SK-N-SH (cell line): Measurements from ENCODE around the gene RP2. TPM values are rescaled to one million over a fixed set of nuclear protein-coding genes. Genes with fewer than 3 reads are reported as not detected.

Experiments used
- CTCF ChIA-PET: fragments of 300-600, 350-600 bp; formaldehyde crosslinking; extraction: SDS; loops from one replicate; lab custom pipeline; 2021; lab: Yijun Ruan, JAX
- POLR2A ChIA-PET: fragments of 350-600 bp; sonication (Branson Sonifier 250); formaldehyde crosslinking; extraction: SDS; loops from one replicate; lab custom pipeline; 2020; ENCODE audit warnings: antibody characterized with exemption, inconsistent platforms; lab: Yijun Ruan, JAX
- DNase-seq: peaks from one replicate; pipeline ENCODE4 v3.0.0; 2012
- H2AFZ ChIP-seq: fragments of 200-600 bp; sonication (generic); 2 replicates; pipeline ENCODE4 v1.8.1; 2016; ENCODE audit warnings: antibody characterized with exemption, mild to moderate bottlenecking, low read depth
- H3F3A ChIP-seq: fragments of 200-600 bp; sonication (generic); replicated peaks from 2 replicates; pipeline ENCODE3; 2016; ENCODE audit warnings: antibody characterized with exemption, mild to moderate bottlenecking; ENCODE audit not compliant: insufficient read depth
- H3K27ac ChIP-seq, 2 experiments: fragments of 200-500 bp in 1 of 2; fragments of 200-600 bp in 1 of 2; sonication (Bioruptor generic) in 1 of 2; sonication (generic), shearing (Covaris generic) in 1 of 2; 2 replicates each; pipeline versions ENCODE4 v1.5.1 to v1.6.1; 2014 to 2016; ENCODE audit warnings: low read depth in 2 of 2, inconsistent platforms in 1 of 2, low read length in 1 of 2, mild to moderate bottlenecking in 1 of 2, mixed read lengths in 1 of 2
- H3K27me3 ChIP-seq: fragments of 200-600 bp; sonication (generic), shearing (Covaris generic); 2 replicates; pipeline ENCODE4 v1.6.1; 2016; ENCODE audit warnings: mixed run types; ENCODE audit not compliant: insufficient read depth
- H3K36me3 ChIP-seq, 2 experiments: fragments of 200-500 bp in 1 of 2; fragments of 200-600 bp in 1 of 2; sonication (Bioruptor generic) in 1 of 2; sonication (generic) in 1 of 2; replicated peaks in 1 of 2; 2 replicates each; pipeline versions ENCODE3 to v1.5.1; 2014 to 2016; ENCODE audit warnings: low read length in 1 of 2, mild to moderate bottlenecking in 1 of 2; ENCODE audit not compliant: insufficient read depth in 2 of 2, control insufficient read depth in 1 of 2
- H3K4me1 ChIP-seq, 2 experiments: fragments of 200-500 bp in 1 of 2; fragments of 200-600 bp in 1 of 2; sonication (Bioruptor generic) in 1 of 2; sonication (generic), shearing (Covaris generic) in 1 of 2; 2 replicates each; pipeline versions ENCODE4 v1.5.1 to v1.6.1; 2014 to 2016; ENCODE audit warnings: low read depth in 1 of 2, low read length in 1 of 2, mixed run types in 1 of 2; ENCODE audit not compliant: insufficient read depth in 2 of 2, control insufficient read depth in 1 of 2
- H3K4me2 ChIP-seq: fragments of 200-600 bp; sonication (generic), shearing (Covaris generic); 2 replicates; pipeline ENCODE4 v1.6.1; 2017; ENCODE audit warnings: mixed run types
- H3K4me3 ChIP-seq, 2 experiments: fragments of 200-500 bp in 1 of 2; fragments of 200-600 bp in 1 of 2; sonication (Bioruptor generic) in 1 of 2; sonication (generic), shearing (Covaris generic) in 1 of 2; 2 replicates each; pipeline versions ENCODE4 v1.5.1 to v1.8.1; 2014 to 2016; ENCODE audit warnings: low read depth in 2 of 2, inconsistent platforms in 1 of 2, low read length in 1 of 2, mild to moderate bottlenecking in 1 of 2, mixed read lengths in 1 of 2, moderate library complexity in 1 of 2
- H3K79me2 ChIP-seq: fragments of 200-600 bp; sonication (generic); 2 replicates; pipeline ENCODE4 v1.8.1; 2017; ENCODE audit warnings: mild to moderate bottlenecking; ENCODE audit not compliant: insufficient read depth
- H3K9ac ChIP-seq: fragments of 200-600 bp; sonication (generic); 2 replicates; pipeline ENCODE4 v1.6.1; 2017; ENCODE audit warnings: mixed run types
- H3K9me2 ChIP-seq: fragments of 200-600 bp; sonication (generic); 2 replicates; pipeline ENCODE4 v1.6.1; 2017; ENCODE audit warnings: mixed run types
- H3K9me3 ChIP-seq: fragments of 200-600 bp; sonication (generic); 2 replicates; pipeline ENCODE4 v1.6.1; 2017; ENCODE audit warnings: mixed run types, mild to moderate bottlenecking, moderate library complexity
- H4K20me1 ChIP-seq: fragments of 200-600 bp; sonication (generic); 2 replicates; pipeline ENCODE4 v1.6.1; 2017; ENCODE audit warnings: mild to moderate bottlenecking, mixed run types; ENCODE audit not compliant: insufficient read depth
- CHD2 ChIP-seq: fragments of 150-350 bp; IDR thresholded peaks from 2 replicates; pipeline ENCODE4 v1.6.1; 2018; ENCODE audit warnings: low read length; ENCODE audit not compliant: partially characterized antibody
- ELF1 ChIP-seq: IDR thresholded peaks from 2 replicates; pipeline ENCODE4 v1.4.0; 2012
- EP300 ChIP-seq, 2 experiments: IDR thresholded peaks; 2 replicates each; pipeline versions ENCODE4 v1.4.0 to v1.6.1; 2012; ENCODE audit warnings: borderline replicate concordance in 1 of 2, low read depth in 1 of 2, low read length in 1 of 2
- EZH2phosphoT487 ChIP-seq: fragments of 200-600 bp; sonication (generic); IDR thresholded peaks from 2 replicates; pipeline ENCODE4 v1.6.1; 2017; ENCODE audit warnings: low read depth, mixed run types, mild to moderate bottlenecking, antibody characterized with exemption, moderate library complexity, borderline replicate concordance
- FOXM1 ChIP-seq: IDR thresholded peaks from 2 replicates; pipeline ENCODE4 v1.4.0; 2012; ENCODE audit warnings: low read depth, mild to moderate bottlenecking
- GATA2 ChIP-seq: sonication (generic); formaldehyde crosslinking; IDR thresholded peaks from 2 replicates; pipeline ENCODE4 v1.5.0; 2020; ENCODE audit warnings: mild to moderate bottlenecking, missing genetic modification reagents
- JUND ChIP-seq: IDR thresholded peaks from 2 replicates; pipeline ENCODE4 v1.4.0; 2012
- MEF2A ChIP-seq: IDR thresholded peaks from 2 replicates; pipeline ENCODE4 v1.4.0; 2012; ENCODE audit warnings: low read depth, borderline replicate concordance
- MXI1 ChIP-seq: IDR thresholded peaks from 2 replicates; pipeline ENCODE4 v1.6.1; 2012; ENCODE audit warnings: mild to moderate bottlenecking, low read depth, low read length, improper control_type of control experiment
- NFIC ChIP-seq: IDR thresholded peaks from 2 replicates; pipeline ENCODE4 v1.4.0; 2012; ENCODE audit warnings: borderline replicate concordance
- NRF1 ChIP-seq: IDR thresholded peaks from 2 replicates; pipeline ENCODE4 v1.6.1; 2012; ENCODE audit warnings: low read depth, mild to moderate bottlenecking, low read length
- RFX5 ChIP-seq: IDR thresholded peaks from 2 replicates; pipeline ENCODE4 v1.6.1; 2012; ENCODE audit warnings: mild to moderate bottlenecking, improper control_type of control experiment, low read length
- RXRA ChIP-seq: IDR thresholded peaks from 2 replicates; pipeline ENCODE4 v1.4.0; 2012; ENCODE audit warnings: low read depth, mild to moderate bottlenecking, borderline replicate concordance
- TCF12 ChIP-seq: IDR thresholded peaks from 2 replicates; pipeline ENCODE4 v1.4.0; 2012
- YY1 ChIP-seq: IDR thresholded peaks from 2 replicates; pipeline ENCODE4 v1.4.0; 2012; ENCODE audit warnings: low read depth, mild to moderate bottlenecking
- WGBS: methylation state at CpG from one replicate; pipeline ENCODE4 v1.1.6; 2017; ENCODE audit warnings: low lambda C conversion rate; 5-methylcytosine and 5-hydroxymethylcytosine counted together
- polyA plus RNA-seq, 3 experiments: library from polyadenylated mRNA; depleted of rRNA; stranded (reverse); fragments of >200 nt; gene quantifications; 2 replicates each; pipeline ENCODE4 v1.2.3, GENCODE V29; 2012
- TF ChIP-seq, protein P1 (sequence below): IDR thresholded peaks from 2 replicates; pipeline ENCODE4; 2012
- TF ChIP-seq, protein P2 (sequence below): IDR thresholded peaks from 2 replicates; pipeline ENCODE4 v1.6.1; 2012; ENCODE audit warnings: mild to moderate bottlenecking, low read depth, low read length, moderate library complexity
- TF ChIP-seq, protein P3 (sequence below): fragments of 150-350 bp; IDR thresholded peaks from 2 replicates; pipeline ENCODE4 v1.6.1; 2017; ENCODE audit warnings: antibody characterized with exemption, low read length, low read depth, borderline replicate concordance
- TF ChIP-seq, protein P4 (sequence below): IDR thresholded peaks from 2 replicates; pipeline ENCODE4 v1.4.0; 2012; ENCODE audit warnings: low read depth, borderline replicate concordance

Gene RP2
- polyA plus RNA-seq, 1 of the 3 experiments (the other 2 are of a cell fraction): 4.5 TPM

DNA sequence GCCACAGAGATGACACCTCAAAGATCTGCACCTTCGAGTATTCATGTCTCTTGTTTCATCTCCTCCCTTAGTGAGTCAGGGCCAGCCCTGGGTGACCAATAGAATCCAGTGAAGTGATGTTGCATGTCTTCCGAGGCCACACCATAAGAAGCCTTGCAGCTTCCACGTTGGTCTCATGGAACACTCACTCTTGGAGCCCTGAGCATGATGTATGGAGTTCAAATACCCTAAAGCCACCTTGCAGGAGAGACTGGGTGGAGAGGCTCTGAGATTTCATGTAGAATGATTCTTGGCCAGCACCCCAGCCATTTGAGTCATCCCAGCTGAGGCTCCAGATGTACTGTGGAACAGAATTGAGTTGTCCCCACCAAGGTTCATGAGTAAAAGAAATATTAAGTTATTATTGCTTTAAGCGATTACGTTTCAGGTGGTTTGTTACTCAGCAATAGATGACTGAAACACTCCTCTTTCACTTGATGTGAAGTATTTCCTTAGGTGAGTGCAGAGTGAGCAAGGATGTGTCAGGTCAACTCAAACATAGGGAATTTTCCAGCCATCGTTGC lies 5.0 kb upstream of the RP2 start:
- POLR2A ChIA-PET: no interaction called here
- CTCF ChIA-PET: no interaction called here
- Histone ChIP-seq H3K4me2 (no peak overlapping the region), H3K4me1 (no peaks in the 10 kb centered on the region), H3K4me3 (no peak overlapping the region), H4K20me1 (no peaks in the 10 kb centered on the region), H3K79me2 (no peaks in the 10 kb centered on the region), H3K27me3 (peaks cover 4% of the 10 kb centered on the region; the same call in 1 of the 2 replicates), H3K9me3 (no peaks in the 10 kb centered on the region), H2AFZ (no peak overlapping the region), H3K36me3 (no peaks in the 10 kb centered on the region), H3K9me2 (no peaks in the 10 kb centered on the region), H3K9ac (no peak overlapping the region), H3K27ac (no peak overlapping the region), H3F3A (no peaks in the 10 kb centered on the region)
- no peak for DNase-seq
- TF ChIP-seq, protein P1, sequence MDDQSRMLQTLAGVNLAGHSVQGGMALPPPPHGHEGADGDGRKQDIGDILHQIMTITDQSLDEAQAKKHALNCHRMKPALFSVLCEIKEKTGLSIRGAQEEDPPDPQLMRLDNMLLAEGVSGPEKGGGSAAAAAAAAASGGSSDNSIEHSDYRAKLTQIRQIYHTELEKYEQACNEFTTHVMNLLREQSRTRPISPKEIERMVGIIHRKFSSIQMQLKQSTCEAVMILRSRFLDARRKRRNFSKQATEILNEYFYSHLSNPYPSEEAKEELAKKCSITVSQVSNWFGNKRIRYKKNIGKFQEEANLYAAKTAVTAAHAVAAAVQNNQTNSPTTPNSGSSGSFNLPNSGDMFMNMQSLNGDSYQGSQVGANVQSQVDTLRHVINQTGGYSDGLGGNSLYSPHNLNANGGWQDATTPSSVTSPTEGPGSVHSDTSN: no peak
- TF ChIP-seq JUND: no peak
- TF ChIP-seq, protein P2, sequence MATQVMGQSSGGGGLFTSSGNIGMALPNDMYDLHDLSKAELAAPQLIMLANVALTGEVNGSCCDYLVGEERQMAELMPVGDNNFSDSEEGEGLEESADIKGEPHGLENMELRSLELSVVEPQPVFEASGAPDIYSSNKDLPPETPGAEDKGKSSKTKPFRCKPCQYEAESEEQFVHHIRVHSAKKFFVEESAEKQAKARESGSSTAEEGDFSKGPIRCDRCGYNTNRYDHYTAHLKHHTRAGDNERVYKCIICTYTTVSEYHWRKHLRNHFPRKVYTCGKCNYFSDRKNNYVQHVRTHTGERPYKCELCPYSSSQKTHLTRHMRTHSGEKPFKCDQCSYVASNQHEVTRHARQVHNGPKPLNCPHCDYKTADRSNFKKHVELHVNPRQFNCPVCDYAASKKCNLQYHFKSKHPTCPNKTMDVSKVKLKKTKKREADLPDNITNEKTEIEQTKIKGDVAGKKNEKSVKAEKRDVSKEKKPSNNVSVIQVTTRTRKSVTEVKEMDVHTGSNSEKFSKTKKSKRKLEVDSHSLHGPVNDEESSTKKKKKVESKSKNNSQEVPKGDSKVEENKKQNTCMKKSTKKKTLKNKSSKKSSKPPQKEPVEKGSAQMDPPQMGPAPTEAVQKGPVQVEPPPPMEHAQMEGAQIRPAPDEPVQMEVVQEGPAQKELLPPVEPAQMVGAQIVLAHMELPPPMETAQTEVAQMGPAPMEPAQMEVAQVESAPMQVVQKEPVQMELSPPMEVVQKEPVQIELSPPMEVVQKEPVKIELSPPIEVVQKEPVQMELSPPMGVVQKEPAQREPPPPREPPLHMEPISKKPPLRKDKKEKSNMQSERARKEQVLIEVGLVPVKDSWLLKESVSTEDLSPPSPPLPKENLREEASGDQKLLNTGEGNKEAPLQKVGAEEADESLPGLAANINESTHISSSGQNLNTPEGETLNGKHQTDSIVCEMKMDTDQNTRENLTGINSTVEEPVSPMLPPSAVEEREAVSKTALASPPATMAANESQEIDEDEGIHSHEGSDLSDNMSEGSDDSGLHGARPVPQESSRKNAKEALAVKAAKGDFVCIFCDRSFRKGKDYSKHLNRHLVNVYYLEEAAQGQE: no peak
- TF ChIP-seq NFIC: no peak
- no peak for TF ChIP-seq YY1
- TF ChIP-seq CHD2: no peak
- no peak for TF ChIP-seq FOXM1
- TF ChIP-seq RFX5: no peak
- TF ChIP-seq TCF12: no peak
- no peak for TF ChIP-seq NRF1
- TF ChIP-seq ELF1: no peak
- no peak for TF ChIP-seq GATA2 (CRISPR knock-in tag)
- TF ChIP-seq, protein P3, sequence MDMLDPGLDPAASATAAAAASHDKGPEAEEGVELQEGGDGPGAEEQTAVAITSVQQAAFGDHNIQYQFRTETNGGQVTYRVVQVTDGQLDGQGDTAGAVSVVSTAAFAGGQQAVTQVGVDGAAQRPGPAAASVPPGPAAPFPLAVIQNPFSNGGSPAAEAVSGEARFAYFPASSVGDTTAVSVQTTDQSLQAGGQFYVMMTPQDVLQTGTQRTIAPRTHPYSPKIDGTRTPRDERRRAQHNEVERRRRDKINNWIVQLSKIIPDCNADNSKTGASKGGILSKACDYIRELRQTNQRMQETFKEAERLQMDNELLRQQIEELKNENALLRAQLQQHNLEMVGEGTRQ: no peak
- TF ChIP-seq MXI1: no peak
- TF ChIP-seq, protein P4, sequence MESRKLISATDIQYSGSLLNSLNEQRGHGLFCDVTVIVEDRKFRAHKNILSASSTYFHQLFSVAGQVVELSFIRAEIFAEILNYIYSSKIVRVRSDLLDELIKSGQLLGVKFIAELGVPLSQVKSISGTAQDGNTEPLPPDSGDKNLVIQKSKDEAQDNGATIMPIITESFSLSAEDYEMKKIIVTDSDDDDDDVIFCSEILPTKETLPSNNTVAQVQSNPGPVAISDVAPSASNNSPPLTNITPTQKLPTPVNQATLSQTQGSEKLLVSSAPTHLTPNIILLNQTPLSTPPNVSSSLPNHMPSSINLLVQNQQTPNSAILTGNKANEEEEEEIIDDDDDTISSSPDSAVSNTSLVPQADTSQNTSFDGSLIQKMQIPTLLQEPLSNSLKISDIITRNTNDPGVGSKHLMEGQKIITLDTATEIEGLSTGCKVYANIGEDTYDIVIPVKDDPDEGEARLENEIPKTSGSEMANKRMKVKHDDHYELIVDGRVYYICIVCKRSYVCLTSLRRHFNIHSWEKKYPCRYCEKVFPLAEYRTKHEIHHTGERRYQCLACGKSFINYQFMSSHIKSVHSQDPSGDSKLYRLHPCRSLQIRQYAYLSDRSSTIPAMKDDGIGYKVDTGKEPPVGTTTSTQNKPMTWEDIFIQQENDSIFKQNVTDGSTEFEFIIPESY: no peak
- TF ChIP-seq RXRA: no peak
- no peak for TF ChIP-seq EP300 (IDR thresholded peaks at IDR 0.05; ENCODE audit: borderline replicate concordance in 1 of 2, low read depth in 1 of 2, low read length in 1 of 2)
- no peak for TF ChIP-seq EZH2phosphoT487
- no peak for TF ChIP-seq MEF2A
- 48% methylated on average over 6 of the region's 6 CpGs for WGBS
